Measurements from ENCODE around the gene UBASH3A. TPM values are rescaled to one million over a fixed set of nuclear protein-coding genes. Genes with fewer than 3 reads are reported as not detected.

UBASH3A gene
- polyA plus RNA-seq, 2 of the 4 experiments (the other 2 are of a cell fraction): not detected

- WGBS (ENCODE audit: missing lambda C conversion rate): 60% methylated on average over 10 of the region's 10 CpGs
- H3K4me3 ChIP-seq: no peak overlapping the region
- POLR2A ChIA-PET: interaction anchor here (0.5 kb wide), 1 partner anchor 226 kb away, joined by 3 read pairs; no protein-coding TSS in a partner anchor
- CTCF ChIA-PET: interaction anchor here (0.9 to 2.6 kb wide), 2 partner anchors 135 to 299 kb away, joined by 3 to 8 read pairs; no protein-coding TSS in a partner anchor
- no peak for ATAC-seq
- H3K9me3 ChIP-seq: no peaks in the 10 kb centered on the region
- no peak overlapping the region for H3K4me2 ChIP-seq
- H3K27ac ChIP-seq: no peak overlapping the region
- TF ChIP-seq TP53 (CRISPR knock-in tag; IDR thresholded peaks at IDR 0.05) (no peak), ZSCAN20 (CRISPR knock-in tag; IDR thresholded peaks at IDR 0.05) (no peak), HDAC2 (IDR thresholded peaks at IDR 0.05) (no peak), NFE2L2 (conservative IDR thresholded peaks at IDR 0.05; ENCODE audit: low read length) (no peak), CHD4 (IDR thresholded peaks at IDR 0.05; ENCODE audit: borderline replicate concordance) (no peak), ZNF302 (CRISPR knock-in tag; IDR thresholded peaks at IDR 0.05) (no peak), HOXA7 (CRISPR knock-in tag; IDR thresholded peaks at IDR 0.05) (no peak), RNF2 (IDR thresholded peaks at IDR 0.05; ENCODE audit: borderline replicate concordance, low read depth) (no peak), CBX8 (IDR thresholded peaks at IDR 0.05) (no peak), PBX3 (IDR thresholded peaks at IDR 0.05) (no peak), ESRRA (IDR thresholded peaks at IDR 0.05; ENCODE audit: borderline replicate concordance, low read length) (no peak), RFX5 (IDR thresholded peaks at IDR 0.05) (no peak), HOXB13 (CRISPR knock-in tag; IDR thresholded peaks at IDR 0.05; ENCODE audit: low read depth) (no peak)
- FAIRE-seq: no peak
- H3K4me1 ChIP-seq: no peaks in the 10 kb centered on the region
- DNase-seq (ENCODE audit: low read depth in 1 of 2, low spot score in 1 of 2): no peak
These were observed 41.0 kb downstream of the UBASH3A start for GRCh38 chr21:42444745-42445059.

GRCh38 chr21:42445311-42445710, 41.6 kb downstream of the UBASH3A start:
- FAIRE-seq (no peak), DNase-seq (ENCODE audit: low read depth in 1 of 2, low spot score in 1 of 2) (no peak), ATAC-seq (no peak)
- Histone ChIP-seq H3K4me3 (no peak overlapping the region), H3K4me2 (no peak overlapping the region), H3K27ac (no peak overlapping the region), H3K4me1 (peaks cover 2% of the 10 kb centered on the region; the same call in 1 of the 3 replicates), H3K9me3 (no peaks in the 10 kb centered on the region)
- ChIA-PET POLR2A (no interaction called here), CTCF (interaction anchor here (0.9 to 2.6 kb wide), 2 partner anchors 135 to 300 kb away, joined by 3 to 8 read pairs; no protein-coding TSS in a partner anchor)
- TF ChIP-seq TP53 (CRISPR knock-in tag; IDR thresholded peaks at IDR 0.05): no peak
- no peak for TF ChIP-seq ELK1 (IDR thresholded peaks at IDR 0.05; ENCODE audit: low read depth, low read length)
- TF ChIP-seq USF2 (IDR thresholded peaks at IDR 0.05): no peak
- no peak for TF ChIP-seq KDM5A (IDR thresholded peaks at IDR 0.05)
- TF ChIP-seq RAD21 (conservative IDR thresholded peaks at IDR 0.05 in 1 of 2, IDR thresholded peaks at IDR 0.05 in 1 of 2): no peak
- TF ChIP-seq HDAC2 (IDR thresholded peaks at IDR 0.05): no peak
- TF ChIP-seq NPAS2 (CRISPR knock-in tag; IDR thresholded peaks at IDR 0.05; ENCODE audit: borderline replicate concordance): no peak
- TF ChIP-seq ZSCAN20 (CRISPR knock-in tag; IDR thresholded peaks at IDR 0.05): no peak
- no peak for TF ChIP-seq CHD2 (IDR thresholded peaks at IDR 0.05; ENCODE audit: low read length, partially characterized antibody)
- TF ChIP-seq RFX5 (IDR thresholded peaks at IDR 0.05): no peak
- WGBS (ENCODE audit: missing lambda C conversion rate): 58% methylated on average over 5 of the region's 7 CpGs

GRCh38 chr21:42446531-42446930, 42.8 kb downstream of the UBASH3A start:
- Histone ChIP-seq H3K4me3 (no peak overlapping the region), H3K27ac (no peak overlapping the region), H3K4me1 (peaks cover 4% of the 10 kb centered on the region; the same call in 1 of the 3 replicates), H3K9me3 (no peaks in the 10 kb centered on the region), H3K4me2 (no peak overlapping the region)
- ATAC-seq: no peak
- POLR2A ChIA-PET: no interaction called here
- CTCF ChIA-PET: no interaction called here
- WGBS (ENCODE audit: missing lambda C conversion rate): 66% methylated on average over 4 of the region's 4 CpGs
- TF ChIP-seq SREBF2 (IDR thresholded peaks at IDR 0.05) (no peak), HMGXB4 (CRISPR knock-in tag; IDR thresholded peaks at IDR 0.05; ENCODE audit: borderline replicate concordance) (no peak), ESRRA (IDR thresholded peaks at IDR 0.05; ENCODE audit: borderline replicate concordance, low read length) (no peak), FOXS1 (CRISPR knock-in tag; IDR thresholded peaks at IDR 0.05) (no peak), NPAS2 (CRISPR knock-in tag; IDR thresholded peaks at IDR 0.05; ENCODE audit: borderline replicate concordance) (no peak), PBX3 (IDR thresholded peaks at IDR 0.05) (no peak), CBX2 (IDR thresholded peaks at IDR 0.05; ENCODE audit: borderline replicate concordance, low read depth) (no peak)
- no peak for DNase-seq (ENCODE audit: low read depth in 1 of 2, low spot score in 1 of 2)
- no peak for FAIRE-seq

Data from A549 (cell line).